PC-3 (cell line): ENCODE measurements around the gene MTHFS. TPM values are rescaled to one million over a fixed set of nuclear protein-coding genes. Genes with fewer than 3 reads are reported as not detected.

ENCODE experiments used
- ATAC-seq: fragments of 200-7000 bp; cut with Tn5 transposase; 2 replicates; pipeline ENCODE4 v1.9.1; 2020; ENCODE audit warnings: mild to moderate bottlenecking, moderate library complexity
- BruUV-seq: library from RNA; stranded (reverse); fragments of 400-500 nt; replicated peaks from 2 replicates; lab custom pipeline; 2021; lab: Mats Ljungman, UMichigan
- CTCF ChIA-PET: fragments of 300-600 bp; sonication (Branson Sonifier 250); formaldehyde crosslinking; loops from one replicate; lab custom pipeline; 2022; ENCODE audit warnings: antibody characterized with exemption; lab: Charles Lee
- POLR2A ChIA-PET: fragments of 300-600 bp; sonication (Branson Sonifier 250); formaldehyde crosslinking; loops from one replicate; lab custom pipeline; 2022; ENCODE audit warnings: antibody characterized with exemption; ENCODE audit not compliant: unreplicated experiment; lab: Charles Lee
- DNase-seq: peaks from one replicate; pipeline ENCODE4 v3.0.0-alpha.2; 2015
- H2AFZ ChIP-seq: fragments of 300-600 bp; sonication (generic); 2 replicates; pipeline ENCODE4 v1.6.0; 2016; ENCODE audit warnings: antibody characterized with exemption, low read length
- H3F3A ChIP-seq: fragments of 300-600 bp; sonication (generic); one replicate; pipeline ENCODE4 v1.6.0; 2017; ENCODE audit warnings: antibody characterized with exemption, low read length, control low read depth, mild to moderate bottlenecking; ENCODE audit not compliant: unreplicated experiment
- H3K27ac ChIP-seq: fragments of 300-600 bp; sonication (generic); 2 replicates; pipeline ENCODE4 v1.5.1; 2016; ENCODE audit warnings: mild to moderate bottlenecking, low read length
- H3K27me3 ChIP-seq: fragments of 300-600 bp; sonication (generic); 2 replicates; pipeline ENCODE4 v1.6.1; 2016; ENCODE audit warnings: low read length, mixed read lengths
- H3K36me3 ChIP-seq: fragments of 300-600 bp; sonication (generic); 2 replicates; pipeline ENCODE4 v1.6.1; 2016; ENCODE audit warnings: low read depth, mixed run types, low read length, mixed read lengths
- H3K4me1 ChIP-seq: fragments of 300-600 bp; sonication (generic); 2 replicates; pipeline ENCODE4 v1.5.1; 2016; ENCODE audit warnings: low read length; ENCODE audit not compliant: insufficient read depth
- H3K4me2 ChIP-seq: fragments of 300-600 bp; sonication (generic); 2 replicates; pipeline ENCODE4 v1.6.0; 2016; ENCODE audit warnings: low read length
- H3K4me3 ChIP-seq: fragments of 300-600 bp; sonication (generic); 2 replicates; pipeline ENCODE4 v1.5.1; 2016; ENCODE audit warnings: mild to moderate bottlenecking, low read length, mixed read lengths
- H3K79me2 ChIP-seq: fragments of 300-600 bp; sonication (generic); 2 replicates; pipeline ENCODE4 v1.6.1; 2017; ENCODE audit warnings: low read length, mixed read lengths
- H3K9ac ChIP-seq: fragments of 300-600 bp; sonication (generic); 2 replicates; pipeline ENCODE4 v1.6.0; 2016; ENCODE audit warnings: mild to moderate bottlenecking, low read length
- H3K9me2 ChIP-seq: fragments of 300-600 bp; sonication (generic); replicated peaks from 2 replicates; pipeline ENCODE4 v1.6.1; 2016; ENCODE audit warnings: mixed run types, low read length, mixed read lengths
- H3K9me3 ChIP-seq: fragments of 300-600 bp; sonication (generic); 2 replicates; pipeline ENCODE4 v1.6.1; 2016; ENCODE audit warnings: low read length, mixed read lengths
- H4K20me1 ChIP-seq: fragments of 300-600 bp; sonication (generic); 2 replicates; pipeline ENCODE4 v1.6.1; 2016; ENCODE audit warnings: low read length, mixed read lengths
- EZH2 ChIP-seq: fragments of 300-600 bp; sonication (generic); IDR thresholded peaks from one replicate; pipeline ENCODE4 v1.6.1; 2017; ENCODE audit warnings: antibody characterized with exemption, mild to moderate bottlenecking, low read length; ENCODE audit not compliant: unreplicated experiment
- EZH2phosphoT487 ChIP-seq: fragments of 300-600 bp; sonication (generic); IDR thresholded peaks from 2 replicates; pipeline ENCODE4 v1.6.1; 2018; ENCODE audit warnings: mild to moderate bottlenecking, antibody characterized with exemption, low read length, borderline replicate concordance
- intact Hi-C: fragments of 100-400 bp; cut with micrococcal nuclease; formaldehyde crosslinking; loops from 2 replicates; pipeline ENCODE4 v1.9.0; 2023
- total RNA-seq: library from RNA; depleted of rRNA; stranded (reverse); fragments of >200 nt; gene quantifications from 2 replicates; pipeline ENCODE4 v1.2.3, GENCODE V29; 2014
- TF ChIP-seq, protein P1 (sequence below): fragments of 300-600 bp; sonication (generic); conservative IDR thresholded peaks from 2 replicates; pipeline ENCODE4 v1.5.1; 2017; ENCODE audit warnings: antibody characterized with exemption, low read depth, mild to moderate bottlenecking, low read length

MTHFS gene
- total RNA-seq, 1 experiment from 2014 or later, result 28.8 TPM

GRCh38 chr15:79896131-79896633 lies 632 bp downstream of the MTHFS start:
- peak overlapping the region; percentile 83 for H3K4me2 ChIP-seq
- H3K4me3 ChIP-seq, result peak overlapping the region; percentile 74
- no peaks in the 10 kb centered on the region for H3K27me3 ChIP-seq
- peak overlapping the region; percentile 92 for H2AFZ ChIP-seq
- TSS peak; percentile 65 for BruUV-seq
- intact Hi-C loops, result loop anchor here (2.0 to 10.0 kb wide), 3 partner anchors 97 to 279 kb away; partner anchors contain the start of gene ZFAND6
- no peaks in the 10 kb centered on the region for H3K36me3 ChIP-seq
- ChIA-PET POLR2A (no interaction called here), CTCF (no interaction called here)
- TF ChIP-seq EZH2phosphoT487 (no peak), EZH2 (no peak)
- TF ChIP-seq, protein P1, sequence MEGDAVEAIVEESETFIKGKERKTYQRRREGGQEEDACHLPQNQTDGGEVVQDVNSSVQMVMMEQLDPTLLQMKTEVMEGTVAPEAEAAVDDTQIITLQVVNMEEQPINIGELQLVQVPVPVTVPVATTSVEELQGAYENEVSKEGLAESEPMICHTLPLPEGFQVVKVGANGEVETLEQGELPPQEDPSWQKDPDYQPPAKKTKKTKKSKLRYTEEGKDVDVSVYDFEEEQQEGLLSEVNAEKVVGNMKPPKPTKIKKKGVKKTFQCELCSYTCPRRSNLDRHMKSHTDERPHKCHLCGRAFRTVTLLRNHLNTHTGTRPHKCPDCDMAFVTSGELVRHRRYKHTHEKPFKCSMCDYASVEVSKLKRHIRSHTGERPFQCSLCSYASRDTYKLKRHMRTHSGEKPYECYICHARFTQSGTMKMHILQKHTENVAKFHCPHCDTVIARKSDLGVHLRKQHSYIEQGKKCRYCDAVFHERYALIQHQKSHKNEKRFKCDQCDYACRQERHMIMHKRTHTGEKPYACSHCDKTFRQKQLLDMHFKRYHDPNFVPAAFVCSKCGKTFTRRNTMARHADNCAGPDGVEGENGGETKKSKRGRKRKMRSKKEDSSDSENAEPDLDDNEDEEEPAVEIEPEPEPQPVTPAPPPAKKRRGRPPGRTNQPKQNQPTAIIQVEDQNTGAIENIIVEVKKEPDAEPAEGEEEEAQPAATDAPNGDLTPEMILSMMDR, result no peak
- no peaks in the 10 kb centered on the region for H3K9me2 ChIP-seq
- no peak for DNase-seq
- H3K9me3 ChIP-seq, result no peaks in the 10 kb centered on the region
- H3K27ac ChIP-seq, result peak overlapping the region; percentile 65
- H3K9ac ChIP-seq, result peak overlapping the region; percentile 93
- H3K79me2 ChIP-seq, result peaks cover 46% of the 10 kb centered on the region
- H3K4me1 ChIP-seq, result peaks cover 24% of the 10 kb centered on the region
- peak; percentile 4 for ATAC-seq
- H3F3A ChIP-seq, result no peaks in the 10 kb centered on the region
- H4K20me1 ChIP-seq, result no peaks in the 10 kb centered on the region

- ChIA-PET CTCF (no interaction called here), POLR2A (no interaction called here)
- H3F3A ChIP-seq, result no peaks in the 10 kb centered on the region
- H3K4me2 ChIP-seq, result no peak overlapping the region
- ATAC-seq (no peak), DNase-seq (no peak)
- H3K4me3 ChIP-seq, result no peak overlapping the region
- H3K4me1 ChIP-seq, result no peaks in the 10 kb centered on the region
- no peak overlapping the region for H2AFZ ChIP-seq
- no TSS peak for BruUV-seq
- H3K9me2 ChIP-seq, result no peaks in the 10 kb centered on the region
- intact Hi-C loops, result no loop called here
- H4K20me1 ChIP-seq, result no peaks in the 10 kb centered on the region
- H3K27ac ChIP-seq, result no peak overlapping the region
- no peaks in the 10 kb centered on the region for H3K9me3 ChIP-seq
- H3K79me2 ChIP-seq, result peaks cover 17% of the 10 kb centered on the region
- H3K27me3 ChIP-seq, result no peaks in the 10 kb centered on the region
- H3K9ac ChIP-seq, result no peak overlapping the region
- H3K36me3 ChIP-seq, result peaks cover 30% of the 10 kb centered on the region
- TF ChIP-seq, protein P1, result no peak
- TF ChIP-seq EZH2 (no peak), EZH2phosphoT487 (no peak)
These were observed 9.5 kb downstream of the MTHFS start for GRCh38 chr15:79887054-79887930.

GRCh38 chr15:79886124-79886523 lies 10.7 kb downstream of the MTHFS start:
- Histone ChIP-seq H4K20me1 (no peaks in the 10 kb centered on the region), H3K4me2 (no peak overlapping the region), H2AFZ (no peak overlapping the region), H3K4me3 (no peak overlapping the region), H3K4me1 (no peaks in the 10 kb centered on the region), H3K79me2 (peaks cover 6% of the 10 kb centered on the region), H3K9me2 (no peaks in the 10 kb centered on the region), H3K27ac (no peak overlapping the region), H3F3A (no peaks in the 10 kb centered on the region), H3K9ac (no peak overlapping the region), H3K9me3 (no peaks in the 10 kb centered on the region), H3K36me3 (peaks cover 41% of the 10 kb centered on the region), H3K27me3 (no peaks in the 10 kb centered on the region)
- POLR2A ChIA-PET, result no interaction called here
- ATAC-seq, result no peak
- TF ChIP-seq, protein P1, result no peak
- TF ChIP-seq EZH2phosphoT487 (no peak), EZH2 (no peak)
- BruUV-seq, result no TSS peak
- CTCF ChIA-PET, result no interaction called here
- DNase-seq, result no peak
- intact Hi-C loops, result no loop called here
